WTC11 (cell line): ENCODE data around the gene CD5L.

Experiments
- ATF2 ChIP-seq: sonication (generic); formaldehyde crosslinking; IDR thresholded peaks from 2 replicates; pipeline ENCODE4 v1.8.1; 2022; ENCODE audit warnings: low read depth, missing genetic modification reagents, borderline replicate concordance
- CTCF ChIP-seq: fragments of 200-600 bp; IDR thresholded peaks from 2 replicates; pipeline ENCODE4 v1.8.0; 2022; ENCODE audit warnings: antibody characterized with exemption
- E2F4 ChIP-seq: sonication (generic); formaldehyde crosslinking; IDR thresholded peaks from 2 replicates; pipeline ENCODE4 v1.8.1; 2022; ENCODE audit warnings: low read depth, mild to moderate bottlenecking, moderate library complexity, missing genetic modification reagents, borderline replicate concordance
- ETV6 ChIP-seq: sonication (generic); formaldehyde crosslinking; IDR thresholded peaks from 2 replicates; pipeline ENCODE4 v1.8.1; 2022; ENCODE audit warnings: mild to moderate bottlenecking, missing genetic modification reagents
- MAX ChIP-seq: sonication (generic); formaldehyde crosslinking; IDR thresholded peaks from 2 replicates; pipeline ENCODE4 v1.8.0; 2022; ENCODE audit warnings: mild to moderate bottlenecking, missing genetic modification reagents
- NR3C1 ChIP-seq: sonication (generic); formaldehyde crosslinking; conservative IDR thresholded peaks from 2 replicates; pipeline ENCODE4 v1.8.1; 2023; ENCODE audit warnings: low read depth, mild to moderate bottlenecking, missing genetic modification reagents
- PRDM15 ChIP-seq: sonication (generic); formaldehyde crosslinking; IDR thresholded peaks from 2 replicates; pipeline ENCODE4 v1.8.0; 2022; ENCODE audit warnings: missing genetic modification reagents
- PREB ChIP-seq: sonication (generic); formaldehyde crosslinking; IDR thresholded peaks from 2 replicates; pipeline ENCODE4 v1.8.1; 2022; ENCODE audit warnings: mild to moderate bottlenecking, missing genetic modification reagents, moderate library complexity, borderline replicate concordance
- RORB ChIP-seq: fragments of 250-450 bp; sonication (Bioruptor Pico); IDR thresholded peaks from 2 replicates; pipeline ENCODE4 v1.9.0; 2021; ENCODE audit warnings: mild to moderate bottlenecking
- TCF7 ChIP-seq: sonication (generic); formaldehyde crosslinking; IDR thresholded peaks from 2 replicates; pipeline ENCODE4 v1.8.0; 2022; ENCODE audit warnings: mild to moderate bottlenecking, low read depth, missing genetic modification reagents, moderate library complexity
- TP53 ChIP-seq: sonication (generic); formaldehyde crosslinking; IDR thresholded peaks from 2 replicates; pipeline ENCODE4 v1.8.1; 2023; ENCODE audit warnings: mild to moderate bottlenecking, missing genetic modification reagents
- ZNF121 ChIP-seq: sonication (generic); formaldehyde crosslinking; IDR thresholded peaks from 2 replicates; pipeline ENCODE4 v1.8.0; 2023; ENCODE audit warnings: missing genetic modification reagents
- ZNF138 ChIP-seq: sonication (generic); formaldehyde crosslinking; conservative IDR thresholded peaks from 2 replicates; pipeline ENCODE4 v1.8.1; 2022; ENCODE audit warnings: mild to moderate bottlenecking, moderate library complexity, missing genetic modification reagents
- ZSCAN18 ChIP-seq: fragments of 250-450 bp; sonication (Bioruptor Pico); IDR thresholded peaks from 2 replicates; pipeline ENCODE4 v2.1.2; 2022; ENCODE audit warnings: mild to moderate bottlenecking, moderate library complexity

- TF ChIP-seq CTCF: no peak
- TF ChIP-seq PRDM15: no peak
- no peak for TF ChIP-seq ZNF121 (CRISPR knock-in tag)
- TF ChIP-seq ETV6 (CRISPR knock-in tag): no peak
- TF ChIP-seq NR3C1 (CRISPR knock-in tag): no peak
- TF ChIP-seq MAX: no peak
- TF ChIP-seq TCF7: no peak
- no peak for TF ChIP-seq ZSCAN18 (CRISPR knock-in tag)
- no peak for TF ChIP-seq E2F4 (CRISPR knock-in tag)
- no peak for TF ChIP-seq ATF2 (CRISPR knock-in tag)
- no peak for TF ChIP-seq TP53 (CRISPR knock-in tag)
- no peak for TF ChIP-seq RORB (CRISPR knock-in tag)
- no peak for TF ChIP-seq ZNF138
- TF ChIP-seq PREB (CRISPR knock-in tag): no peak
These were observed 39.0 kb upstream of the CD5L start for GRCh38 chr1:157880621-157881020.
